Kidney (tissue), 14 donors: ENCODE data around the gene TRAPPC3L. TPM values are rescaled to one million over a fixed set of nuclear protein-coding genes. Genes with fewer than 3 reads are reported as not detected.
A peak's percentile ranks its signal among the peaks of the same experiment; 100 is the strongest.

Experiments used
- DNase-seq, 5 donors: peaks; one replicate each; pipeline ENCODE4 v3.0.0-alpha.2; 2013 to 2020
- FAIRE-seq: peaks from 2 replicates; lab custom pipeline; 2012; peaks lifted over from hg19 to GRCh38; lab: Jason Lieb, UNC
- H3K27ac ChIP-seq, 2 donors: one replicate each; pipeline ENCODE4 v1.7.0; 2013; ENCODE audit warnings: low read depth in 2 of 2, low read length in 2 of 2, inconsistent platforms in 1 of 2
- H3K27me3 ChIP-seq: one replicate; pipeline ENCODE4 v1.7.1; 2013; ENCODE audit warnings: low read length, inconsistent platforms; ENCODE audit not compliant: control insufficient read depth, insufficient read depth
- H3K36me3 ChIP-seq, 3 donors: one replicate each; pipeline versions ENCODE4 v1.7.0 to v1.7.1; 2013; ENCODE audit warnings: low read length in 3 of 3, control low read depth in 1 of 3, inconsistent platforms in 1 of 3; ENCODE audit not compliant: insufficient read depth in 3 of 3, control insufficient read depth in 2 of 3
- H3K4me1 ChIP-seq, 3 donors: one replicate each; pipeline versions ENCODE4 v1.7.0 to v1.7.1; 2013; ENCODE audit warnings: low read length in 3 of 3, inconsistent platforms in 1 of 3, low read depth in 1 of 3; ENCODE audit not compliant: control insufficient read depth in 2 of 3, insufficient read depth in 2 of 3
- H3K4me3 ChIP-seq, 3 donors: one replicate each; pipeline versions ENCODE4 v1.7.0 to v1.8.1; 2013; ENCODE audit warnings: low read length in 3 of 3, control low read depth in 1 of 3, inconsistent platforms in 1 of 3
- H3K9ac ChIP-seq, 3 donors: one replicate each; pipeline versions ENCODE4 v1.7.0 to v1.7.1; 2013; ENCODE audit warnings: low read length in 3 of 3, control low read depth in 1 of 3, inconsistent platforms in 1 of 3
- H3K9me3 ChIP-seq, 3 donors: one replicate each; pipeline versions ENCODE4 v1.7.0 to v1.7.1; 2013; ENCODE audit warnings: low read length in 3 of 3, control low read depth in 1 of 3, inconsistent platforms in 1 of 3; ENCODE audit not compliant: control insufficient read depth in 2 of 3, insufficient read depth in 1 of 3
- CTCF ChIP-seq: IDR thresholded peaks from 3 replicates; pipeline ENCODE4 v1.5.1; 2012; ENCODE audit warnings: mild to moderate bottlenecking, moderate library complexity, borderline replicate concordance; ENCODE audit not compliant: insufficient read depth; ENCODE audit errors: extremely low read depth
- intact Hi-C: fragments of 100-400 bp; cut with DNase I; formaldehyde crosslinking; loops from one replicate; pipeline ENCODE4 v1.11.1; 2022
- polyA plus RNA-seq: library from polyadenylated mRNA; stranded (reverse); fragments of 350-450 nt; fragmentation: Illumina TruSeq; extraction: RNeasy Lipid Tissue Mini Kit (QIAGEN cat#74804); gene quantifications from one replicate; pipeline ENCODE4 v1.2.3, GENCODE V29; 2014; ENCODE audit warnings: low read depth, low replicate concordance; ENCODE audit not compliant: insufficient read depth
- total RNA-seq: library from RNA; stranded (reverse); fragmentation: NEBNext Ultra II Directional; extraction: Animal tissue kit (Norgen Biotek cat#: 25700); gene quantifications from one replicate; pipeline ENCODE4 v1.2.1, GENCODE V29; 2021
- donor health status: control.
- donor health status: control.
- donor health status: control.
- donor health status: control.
- donor health status: control.
- donor health status: DM: yes; HTN: yes; CAD: no.
- donor health status: Normal renal cell carcinoma (clear cell type).

Gene TRAPPC3L
- total and polyA plus RNA-seq, 2 donors from 2014 or later, result not detected

DNA sequence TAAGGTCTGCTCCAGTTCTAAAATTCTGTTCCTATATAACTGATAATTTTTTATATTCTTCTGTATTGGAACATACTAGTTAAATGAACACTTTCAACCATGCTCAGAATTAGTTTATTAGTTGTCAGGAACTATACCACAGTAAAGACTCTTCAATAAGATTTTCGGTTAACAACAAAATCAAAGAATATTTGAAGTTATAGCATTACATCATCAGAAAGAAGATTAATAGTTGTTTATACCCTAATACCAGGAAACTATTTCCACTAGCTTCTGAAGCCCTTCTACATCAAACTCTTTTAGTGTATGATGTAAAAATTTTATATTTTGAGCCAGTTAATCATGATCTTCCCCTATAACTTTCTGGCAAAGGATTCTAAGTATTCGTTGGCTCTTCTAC is 14.6 kb upstream of the TRAPPC3L start:
- H3K36me3 ChIP-seq, result no peaks in the 10 kb centered on the region
- H3K27ac ChIP-seq, result no peak overlapping the region
- no peak for TF ChIP-seq CTCF
- H3K9me3 ChIP-seq, result no peaks in the 10 kb centered on the region
- no peak overlapping the region for H3K9ac ChIP-seq
- FAIRE-seq (no peak), DNase-seq (no peak)
- H3K4me3 ChIP-seq, result no peak overlapping the region
- peaks cover 0 to 14% (median 3%) of the 10 kb centered on the region in 3 donors for H3K4me1 ChIP-seq
- intact Hi-C loops, result loop anchor here (10.0 kb wide), 1 partner anchor 275 kb away; no protein-coding TSS in a partner anchor
- no peaks in the 10 kb centered on the region for H3K27me3 ChIP-seq

GRCh38 chr6:116557893-116558292 is 12.4 kb upstream of the TRAPPC3L start:
- peak in 2 of 5 donors; percentile 43 to 76 for DNase-seq
- H3K27ac ChIP-seq, result no peak overlapping the region
- no peak for TF ChIP-seq CTCF
- H3K9me3 ChIP-seq, result no peaks in the 10 kb centered on the region
- peaks cover 0 to 14% (median 3%) of the 10 kb centered on the region in 3 donors for H3K4me1 ChIP-seq
- H3K4me3 ChIP-seq, result no peak overlapping the region
- FAIRE-seq, result no peak
- no peaks in the 10 kb centered on the region for H3K36me3 ChIP-seq
- no peak overlapping the region for H3K9ac ChIP-seq
- H3K27me3 ChIP-seq, result no peaks in the 10 kb centered on the region
- intact Hi-C loops, result no loop called here

DNA sequence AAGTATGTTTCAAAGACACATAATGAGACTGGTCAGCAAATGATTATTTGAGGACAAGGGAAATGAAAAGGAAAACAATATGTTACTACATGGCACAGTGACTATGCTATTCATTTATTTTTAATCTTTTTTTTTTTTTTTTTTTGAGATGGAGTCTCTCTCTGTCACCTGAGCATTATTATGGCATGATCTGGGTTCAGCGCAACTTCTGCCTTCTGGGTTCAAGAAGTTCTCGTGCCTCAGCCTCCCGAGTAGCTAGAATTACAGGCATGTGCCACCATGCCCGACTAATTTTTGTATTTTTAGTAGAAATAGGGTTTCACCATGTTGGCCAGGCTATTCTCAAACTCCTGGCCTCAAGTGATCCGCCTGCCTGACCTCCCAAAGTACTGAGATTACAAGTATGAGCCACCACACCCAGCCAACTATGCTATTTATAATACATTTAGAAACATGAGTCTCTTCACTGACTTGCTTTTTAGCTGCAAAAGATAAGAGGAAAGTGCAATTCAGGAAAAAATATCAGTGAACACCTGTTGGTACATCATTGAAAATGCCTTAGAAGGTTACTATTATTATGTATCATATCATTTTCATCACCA is 11.4 kb upstream of the TRAPPC3L start:
- no peaks in the 10 kb centered on the region for H3K27me3 ChIP-seq
- DNase-seq (no peak), FAIRE-seq (no peak)
- no peak overlapping the region for H3K27ac ChIP-seq
- H3K9ac ChIP-seq, result no peak overlapping the region
- H3K9me3 ChIP-seq, result no peaks in the 10 kb centered on the region
- H3K36me3 ChIP-seq, result no peaks in the 10 kb centered on the region
- no peak overlapping the region for H3K4me3 ChIP-seq
- intact Hi-C loops, result no loop called here
- TF ChIP-seq CTCF, result no peak
- H3K4me1 ChIP-seq, result peaks cover 0 to 14% (median 3%) of the 10 kb centered on the region in 3 donors
